ENCODE data around the gene AP1M1. TPM values are rescaled to one million over a fixed set of nuclear protein-coding genes. Genes with fewer than 3 reads are reported as not detected.

The AP1M1 gene
- total RNA-seq, 3 donors from 2014 or later: 43.3 to 123 (median 75.7) TPM

GRCh38 chr19:16289594-16289993 is 91.9 kb downstream of the AP1M1 start:
- Histone ChIP-seq H3K4me1 (no peaks in the 10 kb centered on the region), H3K4me3 (no peak overlapping the region), H3K9me3 (no peaks in the 10 kb centered on the region), H3K36me3 (no peaks in the 10 kb centered on the region), H3K27me3 (no peaks in the 10 kb centered on the region), H3K27ac (no peak overlapping the region)
- intact Hi-C loops (cut with DNase I; ENCODE audit: low total_unique reads): no loop called here
- DNase-seq (ENCODE audit: low spot score in 2 of 2): no peak
- no peak for TF ChIP-seq CTCF (IDR thresholded peaks at IDR 0.05)
- no peak for TF ChIP-seq POLR2A (IDR thresholded peaks at IDR 0.05)
- TF ChIP-seq POLR2AphosphoS5 (IDR thresholded peaks at IDR 0.05): no peak

GRCh38 chr19:16290692-16291091 is 93.0 kb downstream of the AP1M1 start:
- intact Hi-C loops (cut with DNase I; ENCODE audit: low total_unique reads): loop anchor here (1.0 kb wide), 1 partner anchor 27 kb away; no protein-coding TSS in a partner anchor
- Histone ChIP-seq H3K27me3 (no peaks in the 10 kb centered on the region), H3K9me3 (no peaks in the 10 kb centered on the region), H3K4me3 (no peak overlapping the region), H3K4me1 (no peaks in the 10 kb centered on the region), H3K36me3 (no peaks in the 10 kb centered on the region), H3K27ac (peak overlapping the region in 1 of 2 donors; percentile 49)
- TF ChIP-seq CTCF (IDR thresholded peaks at IDR 0.05) (no peak), POLR2AphosphoS5 (IDR thresholded peaks at IDR 0.05) (no peak), POLR2A (IDR thresholded peaks at IDR 0.05) (no peak)
- no peak for DNase-seq (ENCODE audit: low spot score in 2 of 2)

GRCh38 chr19:16293118-16294091 is 95.7 kb downstream of the AP1M1 start:
- DNase-seq (ENCODE audit: low spot score in 2 of 2): peak; percentile 61 to 62
- H3K9me3 ChIP-seq: no peaks in the 10 kb centered on the region
- H3K4me3 ChIP-seq: peak overlapping the region; percentile 25 to 43 (median 29)
- H3K27me3 ChIP-seq: no peaks in the 10 kb centered on the region
- no peaks in the 10 kb centered on the region for H3K4me1 ChIP-seq
- no peak for TF ChIP-seq CTCF (IDR thresholded peaks at IDR 0.05)
- TF ChIP-seq POLR2A (IDR thresholded peaks at IDR 0.05): peak; percentile 22
- TF ChIP-seq POLR2AphosphoS5 (IDR thresholded peaks at IDR 0.05): peak; percentile 45 to 62 (median 59)
- H3K36me3 ChIP-seq: no peaks in the 10 kb centered on the region
- peak overlapping the region; percentile 84 to 86 for H3K27ac ChIP-seq
- intact Hi-C loops (cut with DNase I; ENCODE audit: low total_unique reads): no loop called here

GRCh38 chr19:16295057-16295456 is 97.3 kb downstream of the AP1M1 start:
- Histone ChIP-seq H3K4me3 (no peak overlapping the region), H3K4me1 (no peaks in the 10 kb centered on the region), H3K27ac (no peak overlapping the region), H3K27me3 (no peaks in the 10 kb centered on the region), H3K36me3 (no peaks in the 10 kb centered on the region), H3K9me3 (no peaks in the 10 kb centered on the region)
- DNase-seq (ENCODE audit: low spot score in 2 of 2): no peak
- intact Hi-C loops (cut with DNase I; ENCODE audit: low total_unique reads): no loop called here
- no peak for TF ChIP-seq POLR2AphosphoS5 (IDR thresholded peaks at IDR 0.05)
- TF ChIP-seq POLR2A (IDR thresholded peaks at IDR 0.05): no peak

Other genes with a start within 250 kb of the AP1M1 start
- not detected for gene OR10H4, start 248.9 kb upstream of the AP1M1 start, total RNA-seq
- gene TPM4, start 121.4 kb upstream of the AP1M1 start, total RNA-seq: 100 to 1,000 TPM; 257 to 652 (median 430) TPM
- 10 to 100 TPM; 34.7 to 40.6 (median 38.8) TPM for gene RAB8A, start 86.0 kb upstream of the AP1M1 start, total RNA-seq
- 1 to 10 TPM in 2 of 3 donors, under 1 TPM in 1; 0.16 to 5.7 (median 5.6) TPM for gene HSH2D, start 54.2 kb upstream of the AP1M1 start, total RNA-seq
- under 1 TPM in 1 of 3 donors, not detected in 2; 0.59 TPM for gene CIB3, start 24.4 kb upstream of the AP1M1 start, total RNA-seq
- 100 to 1,000 TPM in 1 of 3 donors, 10 to 100 TPM in 2; 80.0 to 112 (median 86.3) TPM for gene FAM32A, start 12.5 kb upstream of the AP1M1 start, total RNA-seq
- gene KLF2, start 126.9 kb downstream of the AP1M1 start, total RNA-seq: 10 to 100 TPM; 12.0 to 23.3 (median 21.8) TPM